OCI-LY7 (cell line): ENCODE measurements around the gene SNX19.

ENCODE experiments used
- CTCF ChIP-seq: fragments of 200-600 bp; sonication (generic); conservative IDR thresholded peaks from 2 replicates; pipeline ENCODE4 v1.5.1; 2014; ENCODE audit warnings: mild to moderate bottlenecking, antibody characterized with exemption, low read length, moderate library complexity, mixed read lengths
- EZH2phosphoT487 ChIP-seq: fragments of 200-600 bp; sonication (generic); IDR thresholded peaks from 2 replicates; pipeline ENCODE4 v1.6.1; 2018; ENCODE audit warnings: low read depth, borderline replicate concordance, mild to moderate bottlenecking, mixed run types, antibody characterized with exemption, low read length, moderate library complexity, mixed read lengths

DNA sequence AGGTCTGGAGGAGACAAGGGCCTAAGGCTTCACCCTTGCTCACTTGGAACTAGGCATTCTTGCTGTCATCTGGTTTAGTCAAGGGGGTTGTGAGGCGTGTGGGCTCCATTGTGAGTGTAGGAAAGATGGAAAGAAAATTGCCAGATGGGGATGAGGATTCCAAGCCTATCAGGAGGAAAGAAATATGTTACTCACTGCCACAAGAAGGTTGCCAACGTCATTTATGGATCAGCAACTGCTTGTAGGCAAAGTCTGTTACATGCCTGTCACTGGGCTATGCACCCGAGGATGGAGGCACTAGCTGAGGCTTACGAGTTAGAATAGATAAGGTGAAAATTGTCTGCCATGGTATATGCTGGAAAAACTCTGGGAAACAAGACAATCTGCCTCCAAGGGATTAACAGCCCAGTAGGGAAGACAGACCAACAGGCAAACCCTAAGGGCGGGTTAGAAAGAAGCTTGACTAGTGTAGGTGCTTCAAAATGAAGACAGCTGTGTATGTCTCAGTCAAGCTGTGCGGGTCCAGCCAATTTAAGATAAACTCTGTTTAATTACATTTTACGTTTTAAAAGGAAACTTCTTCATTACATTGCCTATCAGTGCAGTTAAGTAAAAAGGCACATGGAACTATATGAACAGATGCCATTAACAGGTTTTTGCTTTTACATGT, 47.4 kb downstream of the SNX19 start:
- no peak for TF ChIP-seq CTCF
- TF ChIP-seq EZH2phosphoT487: no peak
